HepG2 (cell line): Measurements from ENCODE around the gene IFT122. TPM values are rescaled to one million over a fixed set of nuclear protein-coding genes. Genes with fewer than 3 reads are reported as not detected.

ENCODE experiments used
- AKAP8 ChIP-seq: sonication (generic); formaldehyde crosslinking; IDR thresholded peaks from 2 replicates; pipeline ENCODE4 v1.5.1; 2020; ENCODE audit warnings: mild to moderate bottlenecking, missing genetic modification reagents
- ATM ChIP-seq: fragments of 450-650 bp; IDR thresholded peaks from 2 replicates; pipeline ENCODE4 v1.7.1; 2017; ENCODE audit warnings: mild to moderate bottlenecking, borderline replicate concordance
- CBX2 ChIP-seq, 2 experiments: fragments of 200-600 bp in 1 of 2; sonication (generic); formaldehyde crosslinking in 1 of 2; IDR thresholded peaks; 2 replicates each; pipeline versions ENCODE4 v1.7.0 to v1.8.1; 2018 to 2022; ENCODE audit warnings: low read depth in 2 of 2, low read length in 1 of 2, mild to moderate bottlenecking in 1 of 2, missing genetic modification reagents in 1 of 2
- FUBP1 ChIP-seq: sonication (generic); formaldehyde crosslinking; IDR thresholded peaks from 2 replicates; pipeline ENCODE4 v1.5.1; 2020; ENCODE audit warnings: missing genetic modification reagents, mild to moderate bottlenecking, borderline replicate concordance
- GABPB1 ChIP-seq: IDR thresholded peaks from 2 replicates; pipeline ENCODE4 v1.6.1; 2016; ENCODE audit warnings: mild to moderate bottlenecking, missing genetic modification reagents, moderate library complexity, missing compliant biosample characterization
- HNRNPUL1 ChIP-seq: fragments of 200-400 bp; formaldehyde crosslinking; IDR thresholded peaks from 2 replicates; pipeline ENCODE4 v1.6.1; 2017; ENCODE audit warnings: low read depth, mild to moderate bottlenecking, low read length, moderate library complexity
- HOXA3 ChIP-seq: sonication (generic); formaldehyde crosslinking; IDR thresholded peaks from 2 replicates; pipeline ENCODE4 v1.5.0; 2020; ENCODE audit warnings: missing genetic modification reagents
- LBX2 ChIP-seq: sonication (generic); formaldehyde crosslinking; IDR thresholded peaks from 2 replicates; pipeline ENCODE4 v1.5.0; 2020; ENCODE audit warnings: missing genetic modification reagents, mild to moderate bottlenecking, borderline replicate concordance
- RXRA ChIP-seq: sonication (generic); formaldehyde crosslinking; IDR thresholded peaks from 2 replicates; pipeline ENCODE4 v1.5.1; 2020; ENCODE audit warnings: missing genetic modification reagents
- SIN3A ChIP-seq: IDR thresholded peaks from 2 replicates; pipeline ENCODE4 v1.6.1; 2011; ENCODE audit warnings: low read depth, mild to moderate bottlenecking, control low read depth, low read length, borderline replicate concordance
- SP4 ChIP-seq: sonication (generic); formaldehyde crosslinking; IDR thresholded peaks from 2 replicates; pipeline ENCODE4 v1.8.1; 2023; ENCODE audit warnings: mild to moderate bottlenecking, missing genetic modification reagents
- STAT6 ChIP-seq: sonication (generic); formaldehyde crosslinking; IDR thresholded peaks from 2 replicates; pipeline ENCODE4 v1.4.0; 2020; ENCODE audit warnings: missing genetic modification reagents, mild to moderate bottlenecking, borderline replicate concordance
- TIGD3 ChIP-seq: sonication (generic); formaldehyde crosslinking; IDR thresholded peaks from 2 replicates; pipeline ENCODE4 v1.5.1; 2020; ENCODE audit warnings: mild to moderate bottlenecking, missing genetic modification reagents, borderline replicate concordance
- ZBTB37 ChIP-seq: sonication (generic); formaldehyde crosslinking; IDR thresholded peaks from 2 replicates; pipeline ENCODE4 v1.4.0; 2020; ENCODE audit warnings: mild to moderate bottlenecking, missing genetic modification reagents
- ZFP36L1 ChIP-seq: sonication (generic); formaldehyde crosslinking; IDR thresholded peaks from 2 replicates; pipeline ENCODE4 v1.8.0; 2022; ENCODE audit warnings: mild to moderate bottlenecking, missing genetic modification reagents, moderate library complexity
- ZNF367 ChIP-seq: sonication (generic); formaldehyde crosslinking; IDR thresholded peaks from 2 replicates; pipeline ENCODE4 v1.4.0; 2020; ENCODE audit warnings: missing genetic modification reagents, borderline replicate concordance
- ZNF431 ChIP-seq: sonication (generic); formaldehyde crosslinking; IDR thresholded peaks from 2 replicates; pipeline ENCODE4 v1.9.0; 2022; ENCODE audit warnings: missing genetic modification reagents, low read depth, mild to moderate bottlenecking, borderline replicate concordance
- ZNF468 ChIP-seq: sonication (generic); formaldehyde crosslinking; IDR thresholded peaks from 2 replicates; pipeline ENCODE4 v1.8.0; 2022; ENCODE audit warnings: mild to moderate bottlenecking, moderate library complexity, missing genetic modification reagents
- ZSCAN31 ChIP-seq: sonication (generic); formaldehyde crosslinking; IDR thresholded peaks from 2 replicates; pipeline ENCODE4 v1.5.0; 2020; ENCODE audit warnings: low read depth, mild to moderate bottlenecking, missing genetic modification reagents
- polyA plus RNA-seq, 8 experiments: library from polyadenylated mRNA; depleted of rRNA in 3 of 8; stranded (reverse) in 7 of 8; unstranded in 1 of 8; fragments of >200 nt; fragmentation: Illumina TruSeq in 4 of 8; extraction: Trizol in 4 of 8; gene quantifications; 2 replicates each; pipeline versions ENCODE4 v1.2.1 to v1.2.3, GENCODE V29; 2011 to 2016; ENCODE audit warnings: low read depth in 4 of 8, missing spikeins in 1 of 8, mixed read lengths in 1 of 8; ENCODE audit not compliant: insufficient read depth in 1 of 8
- total RNA-seq, 5 experiments: library from RNA; depleted of rRNA; stranded (reverse); fragments of >200 nt; fragmentation: Illumina TruSeq; extraction: Trizol; gene quantifications; 2 replicates each; pipeline ENCODE4 v1.2.3, GENCODE V29; 2016; ENCODE audit warnings: low read depth in 1 of 5
- TF ChIP-seq, protein P1 (sequence below): IDR thresholded peaks from 2 replicates; pipeline ENCODE4 v1.6.1; 2016; ENCODE audit warnings: low read depth, borderline replicate concordance

IFT122 gene
- total and polyA plus RNA-seq, 2 of the 13 experiments (the other 11 are each of a cell fraction or from before 2014, with no cell fraction given) = 10.1 to 10.3 TPM

- TF ChIP-seq FUBP1 (no peak), CBX2 (IDR thresholded peaks at IDR 0.05; ENCODE audit: low read depth, low read length) (no peak), CBX2 (CRISPR knock-in tag; IDR thresholded peaks at IDR 0.05; ENCODE audit: low read depth) (no peak), ZNF367 (CRISPR knock-in tag) (no peak), ZFP36L1 (no peak), SP4 (CRISPR knock-in tag) (no peak), ZBTB37 (CRISPR knock-in tag) (0 out of 2 replicates have a peak, but pooled peaks have one; percentile 29), AKAP8 (CRISPR knock-in tag) (no peak), TIGD3 (CRISPR knock-in tag) (no peak), LBX2 (CRISPR knock-in tag) (no peak), ZNF431 (CRISPR knock-in tag) (no peak), HOXA3 (CRISPR knock-in tag) (no peak), ZSCAN31 (CRISPR knock-in tag) (no peak), GABPB1 (CRISPR knock-in tag) (no peak), ATM (no peak), RXRA (peak; percentile 23; the same call in 1 of the 2 replicates), ZNF468 (CRISPR knock-in tag) (no peak), SIN3A (0 out of 2 replicates have a peak, but pooled peaks have one; percentile 1), HNRNPUL1 (no peak), STAT6 (CRISPR knock-in tag) (no peak)
- TF ChIP-seq, protein P1, sequence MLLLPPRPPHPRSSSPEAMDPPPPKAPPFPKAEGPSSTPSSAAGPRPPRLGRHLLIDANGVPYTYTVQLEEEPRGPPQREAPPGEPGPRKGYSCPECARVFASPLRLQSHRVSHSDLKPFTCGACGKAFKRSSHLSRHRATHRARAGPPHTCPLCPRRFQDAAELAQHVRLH (CRISPR knock-in tag) = no peak
Observed at GRCh38 chr3:129398803-129399144, 41.2 kb upstream of the IFT122 start (continued).
